GDM1 (cell line): ENCODE results near the gene PSMB11.

ENCODE experiments used
- DNase-seq: peaks from one replicate; lab custom pipeline; 2025; lab: John Stamatoyannopoulos, UW

PSMB11 gene

GRCh38 chr14:23044840-23045239, 2.8 kb downstream of the PSMB11 start:
- no peak for DNase-seq

GRCh38 chr14:23045419-23046357, 3.7 kb downstream of the PSMB11 start:
- DNase-seq = no peak

GRCh38 chr14:23047034-23047634, 5.1 kb downstream of the PSMB11 start:
- no peak for DNase-seq

DNA sequence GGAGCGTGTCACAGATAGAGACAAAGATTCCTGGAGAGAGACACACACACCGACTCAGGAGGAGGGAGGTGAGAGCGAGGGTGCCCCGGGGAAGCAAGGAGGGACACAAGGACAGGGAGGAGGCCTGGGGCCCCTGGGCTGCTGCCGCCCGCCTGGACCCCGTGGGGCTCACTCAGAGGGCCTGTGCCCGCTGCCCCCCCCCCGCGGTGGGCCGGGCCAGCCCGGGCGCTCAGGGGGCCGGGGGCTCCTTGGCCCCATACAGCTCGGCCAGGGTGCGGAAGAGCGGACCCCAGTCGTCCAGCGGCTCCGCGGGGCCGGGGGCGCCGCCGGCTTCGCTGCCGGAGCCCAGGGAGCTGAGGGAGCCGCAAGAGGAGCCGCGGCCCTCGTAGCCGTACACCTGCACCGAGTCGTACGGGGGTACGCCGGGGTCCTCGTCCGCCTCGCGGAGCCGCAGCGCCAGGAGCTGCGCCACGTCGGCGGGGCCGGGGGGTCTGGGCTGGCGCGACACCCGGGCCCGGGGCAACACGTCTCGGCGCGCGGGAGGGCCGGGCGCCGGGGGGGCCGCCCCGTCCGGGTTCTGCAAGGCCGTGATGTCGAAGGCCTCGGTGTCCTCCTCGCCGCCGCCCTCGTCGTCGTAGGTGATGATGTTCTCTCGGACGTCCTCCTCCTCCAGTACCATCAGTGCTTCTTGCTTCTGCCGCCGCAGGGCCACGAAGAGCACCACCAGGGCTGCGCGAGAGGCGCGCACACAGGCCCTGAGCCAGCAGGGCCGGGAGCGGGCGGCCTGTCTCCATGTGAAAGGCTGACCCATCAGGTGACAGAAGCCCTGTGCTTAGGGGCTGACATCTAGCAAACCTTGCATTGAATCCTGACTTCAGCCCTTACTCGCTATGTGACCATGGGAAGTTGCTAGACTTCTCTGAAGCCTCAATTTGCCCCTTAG, 6.0 kb downstream of the PSMB11 start:
- DNase-seq = no peak

- no peak for DNase-seq
Measured at GRCh38 chr14:23049011-23049410, 7.0 kb downstream of the PSMB11 start.

DNA sequence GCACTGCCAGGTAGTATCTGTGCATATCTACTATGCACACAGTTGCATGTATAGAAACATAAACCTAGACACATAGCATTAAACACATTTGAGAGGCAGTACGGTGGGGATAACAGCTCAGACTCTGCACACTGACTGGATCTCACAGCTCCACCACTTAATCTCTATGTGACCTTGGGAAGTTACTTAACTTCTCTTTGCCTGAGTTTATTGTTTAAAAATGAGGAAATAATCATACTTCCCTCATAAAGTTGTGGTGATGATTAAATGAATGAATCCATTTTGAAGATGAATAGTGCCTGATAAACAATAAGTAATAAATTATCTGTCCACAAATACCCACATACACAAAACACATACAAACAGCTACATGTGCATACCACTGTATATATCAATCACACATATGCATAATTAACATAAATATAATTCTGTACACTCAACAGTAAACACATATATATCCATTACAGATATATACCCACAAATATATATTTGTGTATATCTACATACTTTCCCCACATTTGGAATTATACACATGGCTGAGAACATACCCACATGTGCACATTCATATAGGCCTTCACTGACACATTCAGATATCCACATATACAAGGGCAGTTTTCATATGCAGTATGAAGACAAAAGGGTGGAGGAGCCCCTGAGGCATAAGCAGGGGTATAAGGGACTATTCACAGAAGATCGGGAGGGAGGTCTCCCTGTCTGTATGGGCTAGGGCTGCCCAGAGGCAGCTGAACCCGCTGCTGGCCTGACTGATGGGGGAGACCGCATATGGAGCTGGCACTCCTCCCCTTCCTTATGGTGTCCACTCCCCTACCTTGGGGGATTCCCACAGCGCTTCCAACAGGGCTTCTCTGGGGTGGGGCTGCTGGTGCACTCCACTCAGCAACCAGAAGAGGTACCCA, 9.4 kb downstream of the PSMB11 start:
- DNase-seq = no peak

DNA sequence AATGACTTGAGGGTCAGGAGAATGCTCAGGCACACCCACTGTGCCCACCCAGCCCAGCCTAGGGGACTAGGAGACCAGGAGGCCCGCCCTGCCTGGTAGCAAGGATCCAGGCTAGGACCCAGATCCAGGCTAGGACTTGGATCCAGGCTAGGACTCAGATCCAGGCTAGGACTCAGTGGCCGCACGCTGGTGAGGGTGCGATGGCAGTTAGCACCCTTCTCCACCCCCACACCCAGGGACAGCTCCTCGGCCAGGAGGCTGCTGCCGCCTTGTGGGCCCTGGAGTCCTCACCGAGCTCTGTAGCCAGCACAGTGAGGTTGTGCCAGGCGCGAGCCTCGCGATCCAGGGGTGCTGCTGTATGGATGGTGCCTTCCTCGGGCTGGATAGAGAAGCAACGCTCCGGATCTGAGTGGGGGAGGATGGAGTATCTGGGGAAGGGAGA, 10.2 kb downstream of the PSMB11 start:
- DNase-seq = no peak

DNA sequence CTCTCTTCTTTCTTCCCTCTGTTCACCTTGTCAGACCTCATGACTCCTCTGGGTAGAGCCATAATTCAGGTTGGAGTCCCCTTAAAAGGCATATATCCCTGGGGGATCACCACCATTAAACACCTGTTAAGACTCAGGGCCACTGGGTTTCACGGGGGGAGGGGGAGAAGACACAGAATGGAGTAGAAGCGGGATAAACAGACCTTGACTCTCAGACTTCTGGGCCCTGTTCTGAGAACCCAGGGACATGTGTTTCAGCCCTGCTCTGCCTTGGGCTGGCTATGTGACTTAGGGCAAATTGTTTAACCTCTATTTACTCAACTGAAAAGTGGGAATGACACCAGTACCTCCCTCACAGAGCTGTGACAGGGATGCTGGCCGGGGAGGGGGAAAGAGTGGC, 10.7 kb downstream of the PSMB11 start:
- no peak for DNase-seq

DNA sequence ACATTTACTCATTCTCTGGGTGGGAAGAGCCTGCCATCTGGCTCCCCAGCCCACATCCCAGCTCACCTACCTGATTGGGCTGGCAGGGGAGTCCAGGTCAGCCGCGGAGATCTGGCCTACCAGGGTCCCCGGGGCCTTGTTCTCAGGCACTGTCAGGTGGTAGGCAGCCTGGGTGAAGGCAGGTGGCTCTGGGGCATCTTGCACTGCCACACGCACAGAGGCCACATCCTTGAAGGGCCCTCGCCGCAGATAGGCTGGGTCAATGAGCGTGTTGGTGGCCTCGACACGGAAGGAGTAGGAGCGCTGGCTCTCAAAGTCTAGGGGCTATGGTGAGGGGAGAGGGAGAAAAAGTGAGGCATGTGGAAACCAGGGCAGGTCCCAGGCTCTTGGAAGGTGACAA, 11.4 kb downstream of the PSMB11 start:
- no peak for DNase-seq

GRCh38 chr14:23054000-23054811, 12.2 kb downstream of the PSMB11 start:
- DNase-seq = no peak

DNA sequence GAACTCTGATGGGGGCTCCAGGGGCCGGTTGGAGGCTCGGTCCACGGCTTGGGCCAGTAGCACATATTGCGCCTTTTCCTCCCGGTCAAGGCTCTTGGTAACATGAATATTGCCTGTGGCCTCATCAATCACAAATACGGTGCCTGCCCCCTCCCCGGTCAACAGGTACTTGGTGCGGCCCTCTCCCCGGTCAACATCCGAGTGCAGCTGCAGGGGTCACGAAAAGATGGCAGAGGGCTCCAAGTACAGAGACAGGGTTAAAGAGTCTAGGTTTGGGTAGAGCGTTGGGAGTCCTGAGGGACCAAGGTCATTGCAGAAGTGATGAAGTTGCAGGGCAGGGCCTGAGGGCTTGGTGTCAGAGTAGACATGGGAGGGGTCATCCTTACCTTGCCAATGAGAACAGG, 13.1 kb downstream of the PSMB11 start:
- DNase-seq = no peak

GRCh38 chr14:23055621-23056144, 13.7 kb downstream of the PSMB11 start:
- DNase-seq = no peak

DNA sequence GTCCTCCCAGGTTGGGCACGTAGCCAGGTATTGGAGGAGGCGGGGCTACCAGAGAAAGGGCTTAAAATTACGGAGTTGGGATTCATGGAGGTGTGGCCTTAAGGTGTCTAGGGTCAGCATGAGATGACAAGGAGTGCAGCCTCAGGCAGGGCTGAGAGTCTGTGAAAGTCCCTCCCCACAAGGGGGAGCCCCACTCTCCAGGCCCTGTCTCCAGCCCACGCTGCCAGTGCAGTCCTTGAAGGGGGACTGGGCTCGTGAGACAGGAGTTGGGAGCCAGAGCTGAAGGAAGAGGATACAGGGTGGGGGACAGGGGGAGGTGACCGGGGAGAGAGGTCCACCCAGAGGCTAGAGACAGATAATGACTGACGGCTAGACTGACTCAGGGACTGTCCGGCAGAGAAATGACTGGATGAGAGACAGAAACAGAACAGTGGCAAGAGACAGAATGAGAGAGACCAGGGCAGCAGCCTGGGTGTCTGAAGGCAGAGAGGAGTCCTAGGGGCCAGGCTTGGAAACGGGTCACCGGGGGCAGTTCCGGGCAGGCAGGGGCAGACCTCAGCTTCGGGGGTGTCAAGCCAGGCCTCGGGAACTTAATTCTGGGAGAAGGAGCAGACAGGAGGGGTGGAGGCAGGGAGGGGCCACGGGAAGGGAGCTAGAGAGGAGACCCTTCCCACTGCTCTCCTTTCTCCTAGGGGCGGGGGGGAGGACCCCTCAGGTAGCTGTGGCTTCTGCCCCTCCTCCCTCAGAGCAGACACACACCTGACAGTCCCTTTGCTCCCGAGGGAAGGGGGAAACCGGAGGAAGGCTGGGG, 14.3 kb downstream of the PSMB11 start:
- no peak for DNase-seq

GRCh38 chr14:23056956-23057756, 15.1 kb downstream of the PSMB11 start, which contains the start of gene CDH24:
TSS of gene CDH24 (minus strand) at chr14:23057520. CDS start at chr14:23055733, 1,787 bp downstream.
- DNase-seq = no peak

- no peak for DNase-seq
Measured at GRCh38 chr14:23057757-23058653, 16.0 kb downstream of the PSMB11 start.

DNA sequence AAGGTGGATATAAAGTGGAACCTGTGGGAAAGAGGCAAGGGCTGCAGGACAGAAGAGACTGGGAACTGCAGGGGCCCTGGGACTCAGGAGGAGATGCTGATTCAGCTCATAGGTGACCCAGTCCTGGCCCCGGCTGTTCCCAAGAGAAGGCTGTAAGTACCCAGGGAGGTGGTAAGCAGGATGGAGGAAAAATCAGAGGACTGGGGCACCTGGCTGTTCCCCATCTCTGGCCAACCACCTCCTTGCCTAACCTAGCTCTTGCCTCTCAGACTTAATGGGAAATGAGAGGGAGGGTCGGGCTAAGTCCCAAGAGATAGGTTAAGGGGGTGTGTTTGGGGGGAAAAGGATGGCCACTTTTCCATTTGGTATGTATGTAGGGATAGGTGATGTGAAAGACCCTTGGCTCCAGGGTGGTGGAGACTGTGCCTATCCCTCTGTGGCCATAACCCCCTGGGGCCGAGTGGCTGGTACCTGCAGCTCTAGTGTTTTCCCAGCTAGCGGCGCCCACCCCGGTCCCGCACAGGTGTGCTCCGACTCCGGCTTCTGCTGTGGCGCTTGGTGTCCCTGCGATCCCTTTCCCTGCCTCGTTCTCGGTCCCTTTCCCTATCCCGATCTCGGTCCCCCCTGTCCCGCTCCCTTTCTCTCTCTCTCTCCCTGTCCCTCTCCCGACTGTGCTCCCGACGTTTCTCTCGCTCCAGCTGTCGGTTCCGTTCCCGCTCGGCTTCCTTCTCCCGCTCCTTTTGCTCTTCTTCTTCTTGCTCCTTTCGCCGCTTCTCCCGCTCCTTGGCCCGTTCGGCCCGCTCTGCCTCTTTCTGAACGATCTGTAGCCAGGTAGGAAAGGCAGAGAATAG, 16.9 kb downstream of the PSMB11 start:
- DNase-seq = no peak
